ENCODE measurements around the gene CNGA4.
"Not testable (repeated sequence)": the region's sequence is repeated elsewhere in the genome, so short reads cannot be mapped to it uniquely, and the experiment has no call there.

CNGA4 gene

DNA sequence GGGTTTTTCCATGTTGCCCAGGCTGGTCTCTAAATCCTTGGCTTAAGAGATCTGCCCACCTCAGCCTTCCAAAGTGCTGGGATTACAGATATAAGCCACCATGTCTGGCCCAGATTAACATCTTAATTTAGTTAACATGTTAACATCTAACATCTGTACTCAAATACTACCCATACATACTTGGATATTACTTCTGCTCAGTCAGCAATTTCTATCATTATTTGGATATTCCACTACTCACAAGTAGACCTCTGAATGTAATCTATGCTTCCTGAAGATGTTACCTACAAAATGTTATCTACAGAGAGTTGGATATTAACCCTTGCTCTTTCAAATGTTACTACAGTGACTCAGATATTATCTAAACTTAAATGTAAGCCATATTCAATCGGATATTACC, 24.8 kb downstream of the CNGA4 start:
- no peak for DNase-seq (ENCODE audit: low read depth)

DNA sequence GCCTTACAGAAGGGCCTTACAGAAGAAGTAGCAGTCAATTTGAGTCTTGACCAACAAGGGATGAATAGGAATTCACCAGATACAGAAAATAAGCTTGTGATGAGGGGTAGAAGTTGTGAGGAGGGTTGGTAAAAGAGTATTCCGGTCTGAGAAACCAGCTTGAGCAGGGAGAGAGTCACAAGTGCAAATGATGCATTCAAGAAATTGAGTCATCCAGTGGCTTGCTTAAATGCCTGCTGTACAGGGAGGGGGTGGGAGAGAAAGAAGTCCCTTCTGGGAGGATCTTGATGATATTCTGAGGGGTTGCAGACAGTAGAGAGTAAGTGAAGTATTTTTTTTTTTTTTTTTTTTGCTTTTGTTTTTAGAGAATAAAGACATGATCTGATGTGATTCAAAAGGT, 29.9 kb downstream of the CNGA4 start:
- no peak for DNase-seq (ENCODE audit: low read depth)

DNA sequence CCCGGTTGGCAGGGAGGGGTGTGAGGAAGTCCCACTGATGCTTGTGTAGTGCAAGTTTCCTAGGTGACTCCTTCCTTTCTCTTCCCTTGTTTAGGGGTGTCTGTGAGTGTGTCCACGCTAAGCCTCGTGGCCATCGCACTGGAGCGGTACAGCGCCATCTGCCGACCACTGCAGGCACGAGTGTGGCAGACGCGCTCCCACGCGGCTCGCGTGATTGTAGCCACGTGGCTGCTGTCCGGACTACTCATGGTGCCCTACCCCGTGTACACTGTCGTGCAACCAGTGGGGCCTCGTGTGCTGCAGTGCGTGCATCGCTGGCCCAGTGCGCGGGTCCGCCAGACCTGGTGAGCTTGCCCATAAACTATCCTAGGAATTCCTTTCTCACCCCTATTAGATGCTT, 31.1 kb downstream of the CNGA4 start:
- no peak for DNase-seq (ENCODE audit: low read depth)

DNA sequence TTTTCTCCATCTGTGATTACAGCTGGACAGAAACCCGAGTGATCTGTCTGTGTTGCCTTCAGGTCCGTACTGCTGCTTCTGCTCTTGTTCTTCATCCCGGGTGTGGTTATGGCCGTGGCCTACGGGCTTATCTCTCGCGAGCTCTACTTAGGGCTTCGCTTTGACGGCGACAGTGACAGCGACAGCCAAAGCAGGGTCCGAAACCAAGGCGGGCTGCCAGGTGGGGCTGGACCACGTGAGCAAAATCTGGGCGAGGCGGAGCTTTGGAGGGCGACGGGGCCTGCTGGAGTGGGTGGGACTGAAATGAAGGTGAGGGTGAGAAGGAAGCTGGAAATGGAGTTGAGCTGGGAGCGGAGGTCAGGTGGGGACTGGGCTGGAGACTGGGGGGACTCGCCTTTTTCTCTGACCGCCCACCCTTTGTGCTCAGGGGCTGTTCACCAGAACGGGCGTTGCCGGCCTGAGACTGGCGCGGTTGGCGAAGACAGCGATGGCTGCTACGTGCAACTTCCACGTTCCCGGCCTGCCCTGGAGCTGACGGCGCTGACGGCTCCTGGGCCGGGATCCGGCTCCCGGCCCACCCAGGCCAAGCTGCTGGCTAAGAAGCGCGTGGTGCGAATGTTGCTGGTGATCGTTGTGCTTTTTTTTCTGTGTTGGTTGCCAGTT, 31.8 kb downstream of the CNGA4 start:
- DNase-seq (ENCODE audit: low read depth): no peak

DNA sequence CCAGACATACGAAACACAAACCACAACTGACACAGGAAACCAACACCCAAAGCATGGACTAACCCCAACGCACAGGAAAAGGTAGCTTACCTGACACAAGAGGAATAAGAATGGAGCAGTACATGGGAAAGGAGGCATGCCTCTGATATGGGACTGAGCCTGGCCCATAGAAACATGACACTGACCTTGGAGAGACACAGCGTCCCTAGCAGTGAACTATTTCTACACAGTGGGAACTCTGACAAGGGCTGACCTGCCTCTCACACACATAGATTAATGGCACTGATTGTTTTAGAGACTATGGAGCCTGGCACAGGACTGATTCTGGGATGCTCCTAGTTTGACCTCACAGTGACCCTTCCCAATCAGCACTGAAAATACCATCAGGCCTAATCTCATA, 32.7 kb downstream of the CNGA4 start:
- no peak for DNase-seq (ENCODE audit: low read depth)

DNA sequence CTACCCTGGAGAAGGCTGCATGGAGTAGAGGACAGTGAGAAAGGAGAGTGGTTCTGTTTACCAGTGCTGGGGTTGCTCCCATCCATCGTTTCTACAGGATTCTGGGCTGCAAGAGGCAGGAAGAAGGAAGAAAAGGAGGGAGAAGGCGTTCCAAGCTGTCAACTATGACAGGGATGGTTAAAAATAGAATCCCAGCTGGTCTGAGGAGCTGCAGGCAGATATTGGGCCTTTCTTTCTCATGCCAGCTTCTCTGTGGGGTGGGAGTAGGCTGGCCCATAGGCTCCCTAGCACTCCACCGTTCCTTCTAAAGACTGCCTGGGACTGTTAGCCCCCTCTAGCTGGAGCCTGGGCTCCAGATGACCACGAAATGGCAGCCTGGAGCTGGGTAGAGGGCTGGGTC, 34.3 kb downstream of the CNGA4 start:
- no peak for DNase-seq (ENCODE audit: low read depth)

DNA sequence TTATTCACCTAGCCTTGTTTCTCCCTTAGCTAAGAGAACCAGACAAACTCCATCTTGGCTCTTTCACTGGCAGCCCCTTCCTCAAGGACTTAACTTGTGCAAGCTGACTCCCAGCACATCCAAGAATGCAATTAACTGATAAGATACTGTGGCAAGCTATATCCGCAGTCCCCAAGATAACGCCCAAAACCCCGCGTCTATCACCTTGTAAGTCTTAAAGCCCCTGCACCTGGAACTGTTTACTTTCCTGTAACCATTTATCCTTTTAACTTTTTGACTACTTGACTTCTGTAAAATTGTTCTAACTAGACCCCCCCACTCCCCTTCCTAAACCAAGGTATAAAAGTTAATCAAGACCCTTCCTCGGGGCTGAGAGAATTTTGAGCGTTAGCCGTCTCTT, 41.9 kb downstream of the CNGA4 start:
- not testable (repeated sequence) for DNase-seq (ENCODE audit: low read depth)

DNA sequence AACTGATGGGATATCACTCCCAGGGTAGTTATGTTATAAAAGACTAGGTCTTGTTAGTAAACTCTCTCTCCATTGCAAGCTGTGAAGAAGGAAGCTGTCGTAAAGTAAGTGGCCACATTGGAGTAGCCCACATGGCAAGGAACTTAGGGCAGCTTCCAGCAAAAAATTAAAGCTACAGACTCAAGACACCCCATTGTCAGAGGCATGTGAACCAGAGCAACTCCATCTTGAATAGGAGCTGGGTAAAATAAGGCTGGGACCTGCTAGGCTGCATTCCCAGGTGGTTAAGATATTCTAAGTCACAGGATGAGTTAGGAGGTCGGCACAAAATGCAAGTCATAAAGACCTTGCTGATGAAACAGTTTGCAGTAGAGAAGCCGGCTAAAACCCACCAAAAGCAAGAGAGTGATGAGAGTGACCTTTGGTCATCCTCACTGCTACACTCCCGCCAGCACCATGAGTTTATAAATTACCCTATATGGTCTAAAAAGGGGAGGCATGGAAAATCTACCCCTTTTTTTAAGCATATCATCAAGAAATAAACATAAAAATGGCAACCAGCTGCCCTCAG, 44.6 kb downstream of the CNGA4 start:
- no peak for DNase-seq (ENCODE audit: low read depth)

DNA sequence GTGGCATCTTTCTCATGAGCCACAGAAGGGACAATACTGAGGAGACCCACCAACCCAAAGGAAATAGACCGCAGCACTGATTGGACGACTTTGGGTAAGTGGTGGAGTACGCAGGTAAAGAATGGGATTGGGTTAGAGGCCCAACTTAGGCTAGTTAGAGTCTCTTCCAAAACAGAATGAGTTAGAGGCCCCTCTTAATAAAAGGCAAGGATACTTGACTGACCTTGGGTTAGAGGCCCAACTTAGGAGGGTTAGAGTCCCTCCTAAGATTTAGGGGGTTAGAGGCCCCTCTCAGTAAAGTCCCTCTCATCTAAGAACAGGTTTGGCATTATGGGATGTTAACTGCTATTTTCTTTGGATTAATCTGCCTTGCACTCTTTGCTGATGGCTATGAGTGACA, 45.4 kb downstream of the CNGA4 start:
- no peak for DNase-seq (ENCODE audit: low read depth)

DNA sequence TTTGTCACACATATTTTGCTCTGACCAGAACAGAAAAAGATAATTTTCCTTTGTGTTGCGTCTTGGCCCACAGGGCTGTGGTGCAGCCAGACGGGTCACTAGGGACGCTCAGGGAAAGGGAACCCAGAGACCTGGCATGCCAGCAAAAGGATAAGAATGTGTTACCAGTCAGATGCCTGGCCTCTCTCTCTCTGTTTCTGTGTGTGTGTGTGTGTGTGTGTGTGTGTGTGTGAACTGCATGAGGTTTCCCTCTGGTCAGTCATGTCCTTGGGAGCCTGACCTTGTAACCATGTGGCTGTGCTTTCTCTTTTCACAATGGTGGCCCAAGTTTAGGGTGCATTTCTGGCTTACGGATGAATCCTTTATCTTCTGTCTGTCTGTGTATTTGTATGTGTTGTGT, 46.1 kb downstream of the CNGA4 start:
- no peak for DNase-seq (ENCODE audit: low read depth)

All from activated T-helper 9 cell treated with anti-CD3 and anti-CD28 coated beads, Interleukin-2, amount 50 U/mL, for 16 hours (primary cell).